Parathyroid adenoma (tissue), 2 donors: ENCODE data around the gene TRMU.

Experiments
- H2AFZ ChIP-seq: fragments of 300-600 bp; sonication (generic); one replicate; pipeline ENCODE4 v1.7.0; 2017; ENCODE audit warnings: antibody characterized with exemption, mild to moderate bottlenecking
- H3K27ac ChIP-seq: fragments of 300-600 bp; sonication (generic); one replicate; pipeline ENCODE4 v1.7.0; 2017
- H3K27me3 ChIP-seq: fragments of 300-600 bp; sonication (generic); one replicate; pipeline ENCODE4 v1.7.0; 2017; ENCODE audit warnings: low read length; ENCODE audit not compliant: control insufficient read depth, insufficient read depth
- H3K36me3 ChIP-seq: fragments of 300-600 bp; sonication (generic); one replicate; pipeline ENCODE4 v1.7.0; 2017; ENCODE audit warnings: low read length; ENCODE audit not compliant: control insufficient read depth, insufficient read depth
- H3K4me1 ChIP-seq: fragments of 300-600 bp; sonication (generic); one replicate; pipeline ENCODE4 v1.7.0; 2017; ENCODE audit warnings: control low read depth
- H3K4me2 ChIP-seq: fragments of 300-600 bp; sonication (generic); one replicate; pipeline ENCODE4 v1.7.0; 2017; ENCODE audit warnings: low read length
- H3K4me3 ChIP-seq: fragments of 300-600 bp; sonication (generic); one replicate; pipeline ENCODE4 v1.7.0; 2017; ENCODE audit warnings: low read depth, low read length
- H3K79me2 ChIP-seq: fragments of 300-600 bp; sonication (generic); one replicate; pipeline ENCODE4 v1.7.0; 2017; ENCODE audit warnings: control low read depth
- H3K9ac ChIP-seq: fragments of 300-600 bp; sonication (generic); one replicate; pipeline ENCODE4 v1.7.0; 2017; ENCODE audit warnings: mild to moderate bottlenecking
- H3K9me3 ChIP-seq: fragments of 300-600 bp; sonication (generic); one replicate; pipeline ENCODE4 v1.7.0; 2017; ENCODE audit warnings: low read length; ENCODE audit not compliant: control insufficient read depth
- CTCF ChIP-seq: fragments of 300-600 bp; sonication (generic); IDR thresholded peaks from one replicate; pipeline ENCODE4 v1.7.0; 2017; ENCODE audit warnings: antibody characterized with exemption, mild to moderate bottlenecking
- donor health status: primary hyperparathyroidism.

TRMU gene

GRCh38 chr22:46359362-46359761 lies 23.8 kb downstream of the TRMU start:
- Histone ChIP-seq H3K9ac (no peak overlapping the region), H3K27me3 (no peaks in the 10 kb centered on the region), H3K27ac (no peak overlapping the region), H2AFZ (no peak overlapping the region), H3K79me2 (no peaks in the 10 kb centered on the region), H3K4me3 (no peak overlapping the region), H3K4me1 (no peaks in the 10 kb centered on the region), H3K4me2 (no peak overlapping the region), H3K36me3 (no peaks in the 10 kb centered on the region), H3K9me3 (no peaks in the 10 kb centered on the region)
- TF ChIP-seq CTCF, result no peak

- no peak overlapping the region for H3K27ac ChIP-seq
- H3K36me3 ChIP-seq, result no peaks in the 10 kb centered on the region
- H3K9ac ChIP-seq, result no peak overlapping the region
- H3K4me1 ChIP-seq, result no peaks in the 10 kb centered on the region
- no peak overlapping the region for H2AFZ ChIP-seq
- no peaks in the 10 kb centered on the region for H3K79me2 ChIP-seq
- H3K9me3 ChIP-seq, result no peaks in the 10 kb centered on the region
- H3K4me3 ChIP-seq, result no peak overlapping the region
- H3K27me3 ChIP-seq, result no peaks in the 10 kb centered on the region
- TF ChIP-seq CTCF, result no peak
- H3K4me2 ChIP-seq, result no peak overlapping the region
Measured at GRCh38 chr22:46360097-46360496, 24.6 kb downstream of the TRMU start.

GRCh38 chr22:46360891-46361290 lies 25.4 kb downstream of the TRMU start:
- Histone ChIP-seq H3K9ac (no peak overlapping the region), H2AFZ (no peak overlapping the region), H3K4me3 (no peak overlapping the region), H3K36me3 (no peaks in the 10 kb centered on the region), H3K27me3 (no peaks in the 10 kb centered on the region), H3K9me3 (no peaks in the 10 kb centered on the region), H3K4me2 (no peak overlapping the region), H3K27ac (no peak overlapping the region), H3K79me2 (no peaks in the 10 kb centered on the region), H3K4me1 (no peaks in the 10 kb centered on the region)
- TF ChIP-seq CTCF, result no peak

GRCh38 chr22:46361826-46362202 lies 26.3 kb downstream of the TRMU start:
- no peak overlapping the region for H3K9ac ChIP-seq
- H3K79me2 ChIP-seq, result no peaks in the 10 kb centered on the region
- no peak overlapping the region for H2AFZ ChIP-seq
- TF ChIP-seq CTCF, result no peak
- H3K4me1 ChIP-seq, result no peaks in the 10 kb centered on the region
- no peak overlapping the region for H3K4me3 ChIP-seq
- H3K36me3 ChIP-seq, result no peaks in the 10 kb centered on the region
- H3K27ac ChIP-seq, result no peak overlapping the region
- H3K4me2 ChIP-seq, result no peak overlapping the region
- H3K27me3 ChIP-seq, result no peaks in the 10 kb centered on the region
- H3K9me3 ChIP-seq, result no peaks in the 10 kb centered on the region

GRCh38 chr22:46362203-46362933 lies 26.9 kb downstream of the TRMU start:
- no peaks in the 10 kb centered on the region for H3K79me2 ChIP-seq

More at GRCh38 chr22:46362203-46362933, 26.9 kb downstream of the TRMU start:
- H3K4me1 ChIP-seq, result no peaks in the 10 kb centered on the region
- no peaks in the 10 kb centered on the region for H3K27me3 ChIP-seq
- H2AFZ ChIP-seq, result no peak overlapping the region
- no peaks in the 10 kb centered on the region for H3K36me3 ChIP-seq
- no peak for TF ChIP-seq CTCF
- no peaks in the 10 kb centered on the region for H3K9me3 ChIP-seq
- H3K27ac ChIP-seq, result no peak overlapping the region
- no peak overlapping the region for H3K4me2 ChIP-seq
- no peak overlapping the region for H3K4me3 ChIP-seq
- H3K9ac ChIP-seq, result no peak overlapping the region
